GM12892 (cell line): ENCODE measurements around the gene ALDOA.

Experiments used
- POLR2A ChIP-seq: IDR thresholded peaks from 2 replicates; pipeline ENCODE4 v1.6.1; 2011; ENCODE audit warnings: low read depth, low read length, control low read depth
- TAF1 ChIP-seq: IDR thresholded peaks from 2 replicates; pipeline ENCODE4 v1.6.1; 2011; ENCODE audit warnings: low read depth, mild to moderate bottlenecking, control low read depth, low read length, borderline replicate concordance

GRCh38 chr16:30113711-30114333 lies 48.3 kb downstream of the ALDOA start:
- TF ChIP-seq POLR2A (no peak), TAF1 (no peak)
